IPS DF 19.7 (cell line): ENCODE measurements around the gene WIPF1.

Source experiments
- DNase-seq: peaks from one replicate; pipeline ENCODE4 v3.0.0-alpha.2; 2013; ENCODE audit warnings: low read depth, low spot score

The WIPF1 gene, protein sequence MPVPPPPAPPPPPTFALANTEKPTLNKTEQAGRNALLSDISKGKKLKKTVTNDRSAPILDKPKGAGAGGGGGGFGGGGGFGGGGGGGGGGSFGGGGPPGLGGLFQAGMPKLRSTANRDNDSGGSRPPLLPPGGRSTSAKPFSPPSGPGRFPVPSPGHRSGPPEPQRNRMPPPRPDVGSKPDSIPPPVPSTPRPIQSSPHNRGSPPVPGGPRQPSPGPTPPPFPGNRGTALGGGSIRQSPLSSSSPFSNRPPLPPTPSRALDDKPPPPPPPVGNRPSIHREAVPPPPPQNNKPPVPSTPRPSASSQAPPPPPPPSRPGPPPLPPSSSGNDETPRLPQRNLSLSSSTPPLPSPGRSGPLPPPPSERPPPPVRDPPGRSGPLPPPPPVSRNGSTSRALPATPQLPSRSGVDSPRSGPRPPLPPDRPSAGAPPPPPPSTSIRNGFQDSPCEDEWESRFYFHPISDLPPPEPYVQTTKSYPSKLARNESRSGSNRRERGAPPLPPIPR

DNA sequence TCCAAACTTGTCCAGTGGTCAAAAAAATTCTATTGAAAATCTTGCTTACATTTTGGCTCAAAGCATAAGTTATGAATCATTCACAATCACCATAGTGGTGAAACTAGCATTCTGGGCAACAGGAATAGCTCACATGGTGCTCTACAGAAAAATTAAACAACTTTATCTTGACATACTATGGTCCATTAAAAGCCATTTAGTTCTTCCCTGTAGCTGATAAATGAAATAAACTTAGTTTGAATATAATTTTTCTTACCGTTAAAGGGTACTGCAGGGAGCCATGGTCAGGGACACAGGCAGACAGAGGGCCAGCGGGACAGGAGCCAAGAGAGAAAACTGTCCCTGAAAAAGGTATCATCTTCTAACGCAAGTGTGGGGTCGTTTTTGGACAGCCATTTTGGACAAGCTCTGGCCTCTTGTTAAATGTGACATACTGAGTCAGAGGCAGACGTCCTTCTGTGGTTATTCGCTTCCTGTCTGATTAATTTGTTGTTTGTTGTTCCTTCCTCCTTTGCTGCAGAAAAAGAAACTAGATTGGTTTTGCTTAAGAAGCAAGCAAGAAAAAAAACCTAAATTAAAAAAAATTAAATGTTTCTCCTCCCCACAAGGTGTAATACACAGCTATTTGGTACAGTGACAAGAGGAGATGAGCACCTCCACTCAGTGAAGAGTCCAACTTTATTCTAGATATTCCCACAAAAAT lies at the start of gene WIPF1:
WIPF1 (minus strand) TSS at position 460 of the 703 bp plus-strand sequence. CDS start 12,231 bp downstream, outside the sequence.
- no peak for DNase-seq

GRCh38 chr2:174645296-174645695 lies 47.7 kb upstream of the WIPF1 start:
- DNase-seq, result no peak

DNA sequence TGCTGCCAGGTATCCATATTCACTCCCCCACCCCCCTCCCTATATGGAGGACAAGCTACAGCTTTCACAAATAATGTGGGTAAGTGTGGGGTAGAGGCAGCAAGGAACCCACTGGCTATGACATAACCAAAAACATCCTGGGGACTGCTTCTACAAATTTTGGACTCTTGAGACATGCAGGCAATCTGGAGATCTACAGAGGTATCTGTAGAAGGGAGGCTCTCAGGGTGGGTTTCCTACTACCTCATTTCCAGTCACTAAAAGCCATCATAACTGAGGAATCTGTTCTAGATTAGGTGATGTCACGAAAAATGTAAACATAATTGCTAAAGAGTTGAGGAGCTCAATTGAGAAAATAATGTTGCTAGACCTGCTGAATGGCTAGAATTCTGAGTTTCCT lies 46.8 kb upstream of the WIPF1 start:
- no peak for DNase-seq

GRCh38 chr2:174643356-174643755 lies 45.8 kb upstream of the WIPF1 start:
- DNase-seq, result no peak

GRCh38 chr2:174641168-174641567 lies 43.6 kb upstream of the WIPF1 start:
- no peak for DNase-seq

- no peak for DNase-seq
Measured at GRCh38 chr2:174636987-174637386, 39.4 kb upstream of the WIPF1 start.

DNA sequence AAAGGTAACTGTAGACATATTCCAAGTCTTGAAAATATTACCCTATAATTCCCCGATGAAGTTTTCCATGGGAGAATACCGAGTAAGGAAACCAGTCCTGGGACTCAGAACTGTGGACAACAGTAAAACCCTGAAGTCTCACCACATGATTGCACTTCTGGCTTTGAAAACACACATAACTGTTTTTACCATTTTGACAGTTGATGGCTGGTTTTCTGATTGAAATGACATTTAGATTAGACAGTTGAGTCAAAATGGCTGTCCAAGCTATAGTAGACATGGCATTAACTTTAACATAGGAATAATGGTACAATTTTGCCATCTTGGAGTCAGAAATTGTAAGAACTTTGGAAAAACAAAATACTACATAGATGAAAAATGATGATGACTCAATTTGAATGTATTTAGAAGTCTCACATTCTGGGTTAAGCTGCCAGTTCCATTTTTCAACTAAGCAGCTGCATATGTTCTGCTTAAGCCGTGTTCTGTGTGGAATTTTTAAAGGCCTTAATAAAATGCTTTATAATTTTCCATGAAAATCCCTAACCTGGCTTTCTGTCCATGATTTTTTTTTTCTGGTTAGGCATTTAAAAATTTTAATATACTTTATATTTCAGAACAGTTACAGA lies 38.3 kb upstream of the WIPF1 start:
- no peak for DNase-seq

DNA sequence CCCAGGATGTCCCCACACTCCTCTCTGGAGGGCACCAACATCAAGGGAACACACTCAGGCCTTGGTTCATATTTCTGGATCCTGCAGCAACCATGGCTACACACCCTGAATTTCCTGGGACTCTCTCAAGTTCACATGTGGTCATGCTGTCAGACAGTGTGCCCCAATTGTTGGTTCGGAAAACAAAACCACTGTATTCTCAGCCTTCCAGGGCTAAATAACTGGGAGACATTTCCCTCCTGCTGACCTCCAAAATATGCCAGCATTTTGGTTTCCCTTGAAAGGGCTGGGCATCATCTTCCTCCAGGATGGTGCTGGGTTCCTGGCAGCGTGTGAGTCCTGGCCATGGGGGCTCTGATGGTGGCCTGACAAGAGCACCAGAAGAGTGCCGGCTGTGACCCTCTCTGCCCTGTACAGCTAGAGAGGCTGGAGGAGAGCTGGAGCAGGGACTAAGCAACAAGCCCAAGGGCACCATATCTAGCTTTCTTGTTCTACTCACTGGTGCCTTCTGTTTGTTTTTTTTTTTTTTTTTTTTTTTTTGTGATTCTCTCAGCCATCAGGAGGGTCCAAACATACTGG lies 37.5 kb upstream of the WIPF1 start:
- DNase-seq, result no peak

GRCh38 chr2:174634130-174635014 lies 36.8 kb upstream of the WIPF1 start:
- no peak for DNase-seq

- DNase-seq, result no peak
Measured at GRCh38 chr2:174633623-174633930, 36.0 kb upstream of the WIPF1 start.

GRCh38 chr2:174632841-174633622 lies 35.4 kb upstream of the WIPF1 start:
- no peak for DNase-seq

- no peak for DNase-seq
Measured at GRCh38 chr2:174631009-174631981, 33.7 kb upstream of the WIPF1 start.

GRCh38 chr2:174630107-174630506 lies 32.5 kb upstream of the WIPF1 start:
- no peak for DNase-seq

DNA sequence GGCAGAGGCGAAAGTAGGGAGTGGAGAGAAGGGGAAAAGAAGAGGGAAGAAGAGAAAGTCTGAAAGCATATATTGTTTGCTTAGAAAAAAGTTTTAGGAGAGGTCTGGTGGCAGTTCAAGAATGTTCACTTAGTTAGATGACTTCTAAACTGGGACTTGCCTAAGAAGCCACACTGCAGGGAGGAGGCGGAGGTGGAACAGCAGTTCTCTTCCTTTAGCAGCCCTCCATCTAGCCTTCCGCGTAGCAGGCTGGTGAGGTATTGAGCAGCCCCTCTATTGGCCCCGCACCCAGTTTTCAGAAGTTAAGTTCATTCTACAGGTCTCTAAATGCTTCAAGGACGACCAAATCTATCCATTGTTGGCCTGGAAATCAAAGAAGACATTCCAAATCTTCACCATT lies 31.9 kb upstream of the WIPF1 start:
- no peak for DNase-seq

DNA sequence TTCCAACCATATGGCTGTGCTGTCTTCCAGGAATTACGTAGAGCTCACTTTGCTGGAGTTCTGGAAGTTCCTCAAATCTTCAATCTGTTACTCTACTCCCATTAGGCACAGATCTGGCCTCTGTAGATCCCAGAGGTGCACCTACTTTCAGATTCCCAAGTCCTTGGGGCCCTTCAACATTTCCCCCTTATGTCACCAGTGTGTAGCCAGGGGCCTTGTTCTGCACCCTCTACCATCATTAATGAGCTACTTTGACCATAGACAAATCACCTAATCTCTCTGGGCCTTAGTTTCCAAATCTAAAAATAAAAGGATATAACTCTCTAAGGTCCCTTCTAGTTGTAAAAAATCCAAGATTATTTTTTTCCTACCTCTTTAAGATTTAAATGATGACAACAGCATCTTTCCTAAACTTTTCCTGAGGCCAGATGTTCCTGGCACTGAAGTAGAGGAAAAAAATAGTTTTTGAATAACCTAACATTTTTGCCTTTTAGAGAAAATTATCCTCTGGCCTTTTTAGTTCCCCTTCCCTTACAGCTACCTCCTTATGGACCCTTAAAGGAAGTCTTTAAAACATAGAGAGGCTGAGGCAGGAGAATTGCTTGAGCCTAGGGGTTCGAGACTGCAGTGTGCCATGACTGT lies 31.0 kb upstream of the WIPF1 start:
- DNase-seq, result no peak

- no peak for DNase-seq
Measured at GRCh38 chr2:174627216-174627615, 29.6 kb upstream of the WIPF1 start.

DNA sequence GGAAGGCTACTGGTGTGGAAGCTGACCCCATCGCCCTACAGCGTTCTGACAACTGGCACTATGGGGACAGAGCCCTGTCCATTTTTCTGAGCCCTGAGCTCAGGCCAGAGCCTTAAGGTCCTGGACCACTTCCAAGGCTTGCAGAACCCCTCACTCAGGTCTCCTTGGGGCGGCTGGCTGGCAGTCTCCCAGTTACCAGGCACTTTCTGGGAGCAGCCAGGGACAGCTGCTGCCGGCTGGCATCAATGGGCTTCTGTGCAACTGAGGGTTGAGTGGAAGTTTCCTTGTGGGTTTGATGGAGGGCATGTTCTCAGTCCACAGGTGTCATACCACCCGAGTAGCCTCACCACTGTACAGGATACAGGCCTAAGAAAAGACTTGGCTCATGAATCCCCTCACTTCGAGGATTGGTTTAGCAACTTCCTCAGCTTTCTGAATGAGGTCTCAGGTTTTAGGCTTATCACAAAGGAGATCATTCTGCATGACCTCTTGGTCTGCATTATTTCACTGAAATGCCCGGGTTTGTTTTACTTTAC lies 27.4 kb upstream of the WIPF1 start:
- DNase-seq, result no peak

DNA sequence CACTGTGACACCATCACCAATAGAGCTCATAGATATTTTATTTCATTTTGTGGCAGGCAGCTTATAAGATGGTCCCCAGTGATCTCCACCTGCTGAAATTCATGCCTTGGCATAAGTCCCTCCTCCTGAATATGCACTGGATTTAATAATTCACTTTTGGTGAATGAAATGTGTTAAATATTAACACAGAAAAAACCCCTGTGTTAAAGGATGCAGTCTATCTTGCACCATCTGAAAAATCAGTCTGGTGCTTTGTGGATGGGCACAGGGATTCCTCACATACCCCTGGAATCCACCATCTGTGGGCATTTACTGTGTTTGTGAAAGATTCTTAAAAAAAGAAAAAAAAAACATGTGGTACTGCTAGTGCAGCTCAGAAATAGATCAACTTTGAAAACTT lies 26.1 kb upstream of the WIPF1 start:
- no peak for DNase-seq
